GM19467 (cell line): ENCODE results near the gene PNO1.
A peak's percentile ranks its signal among the peaks of the same experiment; 100 is the strongest.

Experiments used
- ATAC-seq: cut with Tn5 transposase; IDR thresholded peaks from one replicate; pipeline ENCODE4 v1.9.1; 2021; ENCODE audit warnings: mild to moderate bottlenecking, moderate library complexity; ENCODE audit not compliant: unreplicated experiment

The PNO1 gene

DNA sequence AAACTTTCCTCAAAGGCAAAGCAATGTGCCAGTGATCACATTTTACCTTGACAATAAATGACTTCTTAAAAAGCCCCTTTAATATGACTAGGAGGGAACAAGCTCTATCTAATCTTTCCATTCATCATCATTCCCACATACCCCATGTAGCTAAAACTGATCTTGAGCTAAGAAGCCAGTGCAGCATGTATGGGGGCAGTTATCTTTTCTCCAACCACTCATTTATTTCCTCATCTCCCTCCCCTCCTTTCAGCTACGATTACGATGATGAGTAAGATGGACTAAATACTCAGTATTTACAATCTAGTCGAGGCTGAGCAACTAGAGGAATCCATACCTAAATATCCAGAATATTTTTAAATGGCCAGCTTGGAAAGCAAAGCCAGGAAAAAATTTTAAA is 35.5 kb downstream of the PNO1 start:
- ATAC-seq: no peak

DNA sequence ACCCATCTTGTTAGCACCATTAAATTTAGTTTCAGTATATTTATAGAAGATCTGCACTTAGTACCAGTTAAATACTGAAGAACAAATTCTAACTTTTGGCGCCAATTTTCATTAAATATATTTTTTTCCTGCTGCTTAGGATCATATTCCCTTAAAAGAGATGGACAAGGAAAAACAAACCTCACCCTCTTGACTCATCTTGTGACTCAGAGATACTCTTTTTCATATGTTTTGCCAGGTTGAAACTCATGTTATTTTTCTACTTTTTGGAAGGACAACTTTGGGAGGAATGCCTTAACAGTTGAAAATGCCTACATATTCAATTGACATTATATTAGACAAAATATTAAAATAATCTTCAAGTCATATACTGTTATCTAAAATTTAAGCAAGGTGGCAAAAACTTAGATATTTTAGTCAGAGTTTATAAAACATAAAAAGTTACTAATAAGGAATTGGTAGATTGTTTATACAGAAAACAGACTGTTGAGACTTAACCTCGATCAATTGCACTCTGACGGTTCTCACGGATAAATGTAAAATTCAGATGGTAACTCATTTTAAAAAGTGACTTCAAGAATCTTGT is 36.2 kb downstream of the PNO1 start:
- no peak for ATAC-seq

DNA sequence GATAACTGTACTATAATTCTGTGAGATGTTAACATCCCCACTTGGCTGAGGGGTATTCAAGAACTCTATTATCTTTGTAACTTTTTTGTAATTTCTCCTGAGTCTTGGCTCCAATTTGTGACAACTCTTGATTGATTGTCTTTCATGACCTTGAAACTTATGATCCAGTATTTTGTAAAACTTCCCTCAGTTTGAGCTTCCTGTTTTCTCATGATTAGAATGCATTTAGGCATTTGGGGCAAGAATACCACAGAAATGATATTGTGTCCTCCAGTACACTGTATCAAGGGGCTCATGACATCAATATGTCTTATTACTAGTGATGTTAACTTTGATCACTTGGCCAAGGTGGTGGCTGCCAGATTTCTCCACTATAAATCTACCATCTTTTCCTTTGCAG is 37.4 kb downstream of the PNO1 start:
- ATAC-seq: no peak

DNA sequence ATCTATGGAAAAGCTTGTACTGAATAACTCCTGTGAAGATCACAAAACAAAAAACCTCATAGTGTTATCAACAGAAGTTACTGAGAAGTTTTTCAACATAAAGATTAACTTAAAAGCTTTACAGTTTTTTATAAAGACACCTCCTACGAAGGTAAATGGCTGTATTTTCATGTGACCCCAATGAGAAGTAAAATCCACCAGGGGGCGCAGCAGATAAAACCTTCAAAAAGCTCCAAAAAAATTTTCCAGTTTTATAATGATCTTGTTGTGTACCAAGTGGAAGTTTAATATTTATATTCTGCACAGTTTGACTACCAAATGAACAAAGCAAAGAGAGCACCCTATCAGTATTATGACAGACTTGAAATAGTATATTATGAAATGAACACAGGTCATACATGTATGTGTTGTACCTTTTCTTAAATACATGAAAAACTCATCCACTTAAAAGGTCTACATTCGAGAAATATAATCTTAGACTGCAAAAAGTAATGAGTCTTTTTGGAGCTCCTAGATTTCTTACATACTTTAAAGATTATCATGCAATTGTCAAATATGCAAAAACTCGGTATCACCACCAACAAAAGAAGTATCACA is 38.5 kb downstream of the PNO1 start:
- ATAC-seq: no peak

DNA sequence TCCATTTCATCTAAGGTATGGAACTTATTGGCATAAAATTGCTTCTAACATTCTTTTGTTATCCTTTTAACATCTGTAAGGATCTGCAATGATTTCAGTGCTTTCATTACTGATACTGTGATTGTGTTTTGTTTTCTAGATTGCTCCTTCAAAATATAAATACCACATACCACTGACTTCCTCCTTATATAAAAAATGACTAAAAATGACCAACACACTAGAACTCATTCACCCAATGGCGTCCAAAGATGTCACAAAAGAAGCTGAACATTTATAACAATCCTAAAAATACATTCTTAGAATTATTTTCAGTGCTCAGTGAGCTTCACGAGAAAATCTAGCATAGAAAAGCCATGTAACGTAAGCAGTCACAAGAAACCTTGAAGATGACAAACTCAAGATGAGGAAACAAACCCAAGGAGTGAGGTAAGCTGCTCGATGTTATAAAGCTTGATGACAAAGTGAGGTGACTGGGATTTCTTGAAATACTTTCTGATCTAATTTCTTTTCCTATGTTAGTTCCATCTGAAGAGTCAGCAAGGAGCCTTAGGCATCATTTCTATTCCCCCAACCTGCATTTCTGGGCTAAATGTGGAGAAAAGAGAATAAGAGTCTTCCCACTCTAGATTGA is 42.6 kb downstream of the PNO1 start:
- ATAC-seq: no peak

DNA sequence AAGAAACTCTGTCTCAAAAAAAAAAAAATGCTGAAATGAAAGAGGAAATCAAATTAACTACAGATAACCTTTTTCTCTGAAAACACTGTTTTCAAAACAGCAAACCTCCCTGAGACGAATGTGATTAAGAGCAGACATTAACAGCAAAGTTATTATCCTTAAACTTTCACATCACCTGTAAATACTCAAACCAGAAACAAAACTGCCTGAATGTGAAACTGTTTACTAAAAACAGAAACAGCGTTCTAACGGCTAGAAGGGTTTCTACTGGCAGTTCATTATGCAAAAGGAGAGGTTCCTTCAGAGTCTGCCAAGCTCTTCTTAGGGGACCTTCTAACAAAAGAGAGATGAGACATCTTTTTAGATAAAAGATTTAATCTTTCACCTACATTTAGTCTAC is 45.9 kb downstream of the PNO1 start:
- ATAC-seq: peak; percentile 90

DNA sequence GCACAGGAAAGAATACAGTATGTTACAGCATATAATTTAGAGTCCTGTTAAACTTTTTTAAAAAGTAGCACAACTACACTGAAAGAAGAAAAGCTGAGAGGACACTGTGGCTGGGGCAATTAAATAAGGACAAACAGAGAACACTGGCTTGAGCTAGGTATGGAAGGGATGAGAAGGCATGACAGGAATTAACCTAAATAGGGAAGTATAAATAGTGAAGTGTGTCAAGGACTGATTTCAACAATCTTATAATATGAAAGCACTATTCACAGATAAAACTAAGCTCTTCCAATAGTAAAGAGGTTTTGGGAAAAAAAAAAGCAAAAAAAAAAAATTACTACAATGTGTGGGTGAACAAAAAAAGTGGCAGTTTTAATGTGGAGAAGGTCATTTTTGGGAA is 49.1 kb downstream of the PNO1 start:
- ATAC-seq: no peak

DNA sequence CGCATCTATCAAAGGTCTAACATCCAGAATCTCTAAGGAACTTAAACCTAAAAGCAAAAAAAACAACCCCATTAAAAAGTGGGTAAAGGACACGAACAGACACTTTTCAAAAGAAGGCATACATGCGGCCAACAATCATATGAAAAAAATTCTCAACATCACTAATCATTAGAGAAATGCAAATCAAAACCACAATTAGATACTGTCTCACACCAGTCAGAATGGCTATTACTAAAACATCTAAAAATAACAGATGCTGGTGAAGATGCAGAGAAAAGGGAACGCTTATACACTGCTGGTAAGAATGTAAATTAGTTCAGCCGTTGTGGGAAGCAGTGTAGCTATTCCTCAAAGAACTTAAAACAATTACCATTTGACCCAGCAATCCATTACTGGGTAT is 56.7 kb downstream of the PNO1 start:
- ATAC-seq: peak; percentile 79

DNA sequence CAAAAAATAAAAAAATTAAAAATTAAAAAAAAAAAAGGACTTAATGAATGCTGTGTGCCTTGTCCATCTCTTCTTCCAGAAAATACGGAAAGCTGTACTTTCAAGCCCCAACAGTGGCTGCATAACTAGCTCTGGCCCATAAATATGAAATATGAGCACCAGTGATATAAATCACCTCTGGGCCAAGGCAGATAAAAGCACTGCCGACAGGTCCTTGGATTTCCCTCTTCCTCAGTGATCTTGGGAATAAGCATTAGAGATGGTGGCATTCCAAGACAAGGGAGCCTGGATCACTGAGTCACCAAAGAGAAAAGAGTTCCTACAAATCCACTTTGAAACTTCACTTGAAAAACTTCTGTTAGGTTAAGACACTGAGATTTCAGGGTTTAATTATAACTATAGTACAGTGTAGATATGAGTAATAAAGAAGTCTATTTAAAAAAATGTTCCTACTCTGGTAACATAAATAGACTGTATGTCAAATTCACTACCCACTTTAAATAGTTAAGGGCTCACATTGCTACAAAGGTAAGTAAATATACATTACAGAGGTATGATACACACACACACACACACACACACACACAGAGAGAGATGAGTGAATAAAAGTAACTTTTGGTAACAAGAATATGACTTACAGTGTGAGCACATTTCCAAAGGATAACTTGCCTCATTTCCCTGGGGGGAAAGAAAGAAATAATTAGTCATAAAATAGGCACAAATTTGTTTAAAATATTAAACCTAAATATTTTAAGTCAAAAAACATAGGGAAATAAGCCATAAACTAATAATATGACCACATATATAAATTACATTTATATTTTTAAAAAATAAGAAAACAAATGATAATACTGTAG is 59.0 kb downstream of the PNO1 start:
- no peak for ATAC-seq

DNA sequence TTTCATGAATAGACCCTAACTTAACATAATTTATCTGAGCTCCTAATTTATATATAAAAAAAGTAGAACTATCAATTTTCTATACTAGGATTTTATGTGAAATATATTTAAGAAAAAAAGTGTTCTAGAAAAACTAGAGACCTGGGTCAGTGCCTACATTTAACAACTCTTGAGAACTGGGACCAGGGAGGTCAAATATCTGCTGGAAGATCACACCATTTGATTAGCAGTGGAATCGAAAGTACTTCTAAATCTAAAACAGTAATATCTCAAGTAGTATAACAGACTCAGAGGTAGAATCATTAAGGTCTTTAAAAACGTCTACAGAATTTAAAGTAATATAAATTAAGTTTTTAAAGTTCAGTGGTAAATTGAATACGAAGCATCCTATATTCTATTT is 60.0 kb downstream of the PNO1 start:
- ATAC-seq: no peak

DNA sequence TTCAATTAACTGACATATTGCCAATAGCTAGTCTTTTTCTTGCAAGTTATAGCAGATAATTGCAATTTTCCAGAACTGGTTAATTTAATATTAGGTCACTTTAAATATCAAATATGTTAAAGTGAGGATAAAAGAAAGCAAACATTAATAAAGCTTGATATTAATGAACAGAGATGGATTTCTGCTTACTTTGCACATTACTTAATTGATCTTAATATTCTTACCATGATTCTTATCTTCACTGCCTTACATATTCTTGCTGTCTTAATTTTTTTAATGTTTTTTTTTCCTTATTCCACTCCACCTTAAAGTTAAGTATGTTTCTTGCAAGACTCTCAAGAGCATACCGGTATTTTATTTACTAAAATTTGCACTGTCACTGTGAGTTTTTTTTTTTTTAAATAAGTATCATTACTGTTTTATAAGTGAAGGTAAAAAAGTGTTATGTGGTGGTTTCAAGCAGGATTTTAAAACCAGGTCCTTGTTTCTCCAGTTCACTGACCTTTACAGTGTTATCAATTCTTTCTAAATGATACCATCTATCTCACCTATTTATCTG is 60.7 kb downstream of the PNO1 start:
- ATAC-seq: no peak

DNA sequence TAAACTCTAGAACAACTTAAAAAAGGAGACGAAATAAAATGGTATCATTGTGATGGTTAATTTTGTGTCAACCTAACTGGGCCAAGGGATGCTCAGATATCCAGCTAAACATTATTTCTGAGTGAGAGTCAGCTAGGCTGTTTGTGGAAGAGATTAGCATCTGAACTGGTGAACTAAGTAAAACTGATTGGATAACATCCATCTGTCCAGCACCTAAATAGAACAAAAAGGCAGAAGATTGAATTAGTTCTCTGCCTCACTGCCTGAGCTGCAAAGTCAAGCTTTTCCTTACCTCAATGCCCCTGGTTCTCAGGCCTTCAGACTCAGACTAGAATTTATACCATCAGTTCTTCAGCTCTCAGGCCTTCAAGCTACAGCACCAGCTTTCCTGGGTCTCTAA is 64.6 kb downstream of the PNO1 start:
- no peak for ATAC-seq

DNA sequence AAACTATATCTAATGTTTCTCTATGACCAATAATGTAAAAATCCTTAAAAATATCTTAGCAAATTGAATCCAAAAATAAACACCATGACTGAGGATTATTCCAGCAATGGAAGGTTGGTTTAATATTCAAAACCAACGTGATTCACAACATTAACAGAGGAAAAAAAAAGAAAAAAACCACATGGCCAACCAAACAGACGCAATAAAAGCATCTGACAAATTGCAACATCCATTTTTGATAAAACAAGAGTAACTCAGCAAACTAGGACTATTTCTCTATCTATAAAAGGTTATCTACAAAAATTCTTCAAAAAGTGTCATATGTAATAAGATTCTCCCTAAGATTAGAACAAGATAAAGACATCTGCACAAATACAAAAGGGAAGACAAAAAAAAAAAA is 65.7 kb downstream of the PNO1 start:
- no peak for ATAC-seq

DNA sequence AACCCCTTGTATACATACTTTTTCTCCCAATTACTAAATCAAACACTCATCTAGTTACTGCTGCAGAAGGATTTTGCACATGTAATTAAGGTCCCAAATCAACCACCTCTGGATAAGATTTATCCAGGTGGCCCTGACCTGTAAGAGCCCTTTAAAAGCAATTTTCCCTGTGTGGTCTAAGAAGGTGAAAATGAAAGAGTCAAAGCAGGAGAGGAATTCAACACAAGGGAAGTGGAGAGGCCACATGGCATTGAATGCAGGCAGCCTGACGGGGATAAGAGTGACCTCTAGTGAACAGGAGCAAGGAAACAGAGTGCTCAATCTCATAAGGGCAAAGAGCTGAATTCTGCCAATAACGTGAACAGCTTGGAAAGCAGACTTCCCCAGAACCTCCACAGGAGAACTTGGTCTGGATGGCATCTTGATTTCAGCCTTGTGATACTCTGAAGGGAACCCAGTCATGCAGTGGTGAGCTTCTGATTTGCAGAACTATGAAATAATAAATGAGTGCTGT is 67.5 kb downstream of the PNO1 start:
- ATAC-seq: peak; percentile 64
